ENCODE results near the gene MYPOP.

MYPOP gene

GRCh38 chr19:45862564-45863334 lies 39.7 kb downstream of the MYPOP start, which contains the start of gene SYMPK:
SYMPK (minus strand) TSS chr19:45863147; CDS start chr19:45854495, 8,652 bp downstream.
- TF ChIP-seq REST (IDR thresholded peaks at IDR 0.05; ENCODE audit: insufficient read depth in 1 of 2, low read depth in 2 of 2, low read length in 2 of 2), result no peak
- peak; percentile 79 for TF ChIP-seq POLR2AphosphoS5 (IDR thresholded peaks at IDR 0.05; ENCODE audit: low read depth, low read length)
- TF ChIP-seq SIN3A (IDR thresholded peaks at IDR 0.05; ENCODE audit: borderline replicate concordance, insufficient read depth, low read length), result no peak
- TF ChIP-seq TAF1 (IDR thresholded peaks at IDR 0.05; ENCODE audit: borderline replicate concordance, insufficient read depth, low read length), result peak; percentile 34; the same call in 1 of the 2 replicates
- TF ChIP-seq FOXP2 (optimal IDR thresholded peaks at IDR 0.05; ENCODE audit: borderline replicate concordance, extremely low read depth, extremely low read length, insufficient read depth), result peak; percentile 54

GRCh38 chr19:45862271-45862563 lies 40.2 kb downstream of the MYPOP start:
- TF ChIP-seq TAF1 (IDR thresholded peaks at IDR 0.05; ENCODE audit: borderline replicate concordance, insufficient read depth, low read length), result no peak
- no peak for TF ChIP-seq POLR2AphosphoS5 (IDR thresholded peaks at IDR 0.05; ENCODE audit: low read depth, low read length)
- TF ChIP-seq SIN3A (IDR thresholded peaks at IDR 0.05; ENCODE audit: borderline replicate concordance, insufficient read depth, low read length), result no peak
- TF ChIP-seq REST (IDR thresholded peaks at IDR 0.05; ENCODE audit: insufficient read depth in 1 of 2, low read depth in 2 of 2, low read length in 2 of 2), result no peak
- TF ChIP-seq FOXP2 (optimal IDR thresholded peaks at IDR 0.05; ENCODE audit: borderline replicate concordance, extremely low read depth, extremely low read length, insufficient read depth), result no peak

- no peak for TF ChIP-seq POLR2AphosphoS5 (IDR thresholded peaks at IDR 0.05; ENCODE audit: low read depth, low read length)
- no peak for TF ChIP-seq TAF1 (IDR thresholded peaks at IDR 0.05; ENCODE audit: borderline replicate concordance, insufficient read depth, low read length)
These were observed 41.8 kb downstream of the MYPOP start for GRCh38 chr19:45860359-45861259.

GRCh38 chr19:45854167-45854778 lies 48.1 kb downstream of the MYPOP start:
- TF ChIP-seq TAF1 (IDR thresholded peaks at IDR 0.05; ENCODE audit: borderline replicate concordance, insufficient read depth, low read length), result no peak
- no peak for TF ChIP-seq SIN3A (IDR thresholded peaks at IDR 0.05; ENCODE audit: borderline replicate concordance, insufficient read depth, low read length)
- no peak for TF ChIP-seq FOXP2 (optimal IDR thresholded peaks at IDR 0.05; ENCODE audit: borderline replicate concordance, extremely low read depth, extremely low read length, insufficient read depth)
- no peak for TF ChIP-seq REST (IDR thresholded peaks at IDR 0.05; ENCODE audit: insufficient read depth in 1 of 2, low read depth in 2 of 2, low read length in 2 of 2)
- TF ChIP-seq POLR2AphosphoS5 (IDR thresholded peaks at IDR 0.05; ENCODE audit: low read depth, low read length), result no peak

GRCh38 chr19:45852983-45853382 lies 49.4 kb downstream of the MYPOP start:
- TF ChIP-seq POLR2AphosphoS5 (IDR thresholded peaks at IDR 0.05; ENCODE audit: low read depth, low read length) (no peak), FOXP2 (optimal IDR thresholded peaks at IDR 0.05; ENCODE audit: borderline replicate concordance, extremely low read depth, extremely low read length, insufficient read depth) (no peak), SIN3A (IDR thresholded peaks at IDR 0.05; ENCODE audit: borderline replicate concordance, insufficient read depth, low read length) (no peak), REST (IDR thresholded peaks at IDR 0.05; ENCODE audit: insufficient read depth in 1 of 2, low read depth in 2 of 2, low read length in 2 of 2) (no peak), TAF1 (IDR thresholded peaks at IDR 0.05; ENCODE audit: borderline replicate concordance, insufficient read depth, low read length) (no peak)

All from PFSK-1 (cell line).